Pons (tissue), 1 donor: ENCODE results near the gene STOML1.
"Not testable (repeated sequence)": the region's sequence is repeated elsewhere in the genome, so short reads cannot be mapped to it uniquely, and the experiment has no call there.

Experiments used
- DNase-seq: peaks from one replicate; pipeline ENCODE4 v3.0.0-alpha.2; 2016; ENCODE audit warnings: low spot score

The STOML1 gene

DNA sequence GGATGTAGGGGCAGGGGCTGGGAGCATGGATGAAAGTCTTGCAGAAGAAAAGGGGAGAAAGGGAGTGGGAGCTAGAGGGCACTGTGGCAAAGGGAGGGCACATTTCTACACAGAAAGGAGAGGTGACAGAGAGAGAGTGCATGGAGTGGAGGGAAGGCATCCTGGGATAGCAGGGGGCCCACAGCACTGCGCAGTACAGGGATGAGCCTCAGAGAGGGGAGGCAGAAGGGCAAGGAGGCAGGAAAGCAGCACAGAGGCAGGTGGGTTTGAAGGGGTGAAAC lies 5.4 kb downstream of the STOML1 start:
- DNase-seq = no peak

GRCh38 chr15:73986055-73986775 lies 5.9 kb downstream of the STOML1 start:
- no peak for DNase-seq

GRCh38 chr15:73985101-73985873 lies 6.8 kb downstream of the STOML1 start:
- no peak for DNase-seq

DNA sequence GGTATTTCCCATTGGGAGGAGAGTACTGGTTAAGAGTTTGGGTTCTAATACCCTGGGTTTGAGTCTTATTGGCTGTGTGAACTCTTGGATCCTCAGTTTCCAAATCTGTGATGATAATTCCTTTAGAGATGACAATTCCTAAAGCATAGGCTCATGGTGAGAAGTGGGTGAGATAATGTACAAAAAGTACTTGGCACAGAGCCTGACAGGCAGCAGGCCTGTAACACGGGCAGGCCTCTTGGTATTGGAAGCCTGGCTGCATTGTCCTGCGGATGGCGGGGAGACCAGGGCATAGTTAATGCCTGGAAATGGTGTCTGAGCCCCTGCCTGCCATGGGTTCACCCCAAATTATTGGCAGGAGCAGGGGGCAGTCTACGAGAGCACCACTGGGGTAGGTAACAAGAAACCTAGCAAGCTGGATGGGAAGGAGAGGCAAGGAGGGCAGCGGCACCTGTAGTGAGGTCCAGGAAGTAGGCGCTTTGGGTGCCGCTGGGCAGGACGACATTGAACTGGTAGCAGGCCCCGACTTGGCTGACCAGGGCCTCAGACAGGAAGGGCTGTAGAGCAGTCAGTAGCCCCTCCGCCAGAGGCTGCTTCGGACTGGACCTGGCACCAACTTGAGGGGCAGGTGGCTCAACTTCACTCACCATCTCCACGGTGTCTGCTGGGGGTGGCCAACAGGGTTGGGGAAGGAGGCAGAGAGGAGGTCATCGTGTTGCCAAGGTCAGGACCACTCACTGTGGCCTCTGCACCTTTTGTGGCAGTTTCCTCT lies 7.7 kb downstream of the STOML1 start:
- no peak for DNase-seq

- no peak for DNase-seq
Observed at GRCh38 chr15:73983773-73984172, 8.3 kb downstream of the STOML1 start.

DNA sequence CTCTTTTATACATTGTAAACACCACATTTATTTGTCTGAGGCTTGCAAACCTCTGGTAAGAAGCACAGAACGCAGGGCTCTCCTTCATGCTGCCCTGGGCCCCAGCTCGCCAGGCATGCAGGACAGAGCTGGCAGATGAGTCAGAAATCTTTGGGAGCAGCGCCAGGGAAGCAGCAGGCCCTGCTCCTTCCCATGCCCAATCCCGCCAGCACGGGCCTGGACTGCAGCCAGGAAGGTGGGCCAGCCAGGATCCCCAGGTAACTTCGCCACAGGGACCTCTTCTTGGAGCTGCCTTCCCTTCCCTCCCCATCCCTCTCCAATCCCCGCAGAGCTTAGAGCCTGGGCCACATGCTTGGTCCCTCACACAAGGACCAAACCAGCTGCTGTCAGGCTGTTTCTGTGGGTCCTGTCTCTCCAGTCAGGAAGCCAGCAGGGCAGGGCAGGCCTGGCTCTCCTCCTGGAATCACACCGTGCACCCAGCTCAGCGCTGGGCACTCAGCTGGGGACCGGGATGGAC lies 8.8 kb downstream of the STOML1 start:
- no peak for DNase-seq

- peak; percentile 49 for DNase-seq
Observed at GRCh38 chr15:73982222-73982962, 9.7 kb downstream of the STOML1 start.

DNA sequence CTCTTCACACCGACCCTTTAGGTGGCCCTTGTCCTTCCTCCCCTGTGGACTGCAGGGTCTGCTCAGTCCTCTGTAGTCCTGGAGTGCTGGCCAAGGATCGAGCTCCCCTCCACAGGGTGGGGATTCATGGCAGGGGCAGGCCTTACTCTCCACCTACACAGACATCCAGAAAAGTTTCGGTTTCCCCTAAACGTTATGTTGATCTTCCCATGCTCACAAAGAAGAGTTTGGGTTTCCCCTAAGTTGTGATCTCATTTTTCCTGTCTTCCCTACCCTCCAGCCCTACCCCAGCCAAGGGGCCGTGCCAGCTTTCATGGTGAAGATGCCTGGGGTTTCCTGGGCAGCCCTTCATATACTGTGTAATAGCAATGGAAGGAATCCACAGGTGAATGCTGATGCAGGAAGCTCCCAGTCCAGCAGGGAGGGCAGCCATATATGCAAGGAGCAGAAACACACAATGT lies 10.3 kb downstream of the STOML1 start:
- no peak for DNase-seq

DNA sequence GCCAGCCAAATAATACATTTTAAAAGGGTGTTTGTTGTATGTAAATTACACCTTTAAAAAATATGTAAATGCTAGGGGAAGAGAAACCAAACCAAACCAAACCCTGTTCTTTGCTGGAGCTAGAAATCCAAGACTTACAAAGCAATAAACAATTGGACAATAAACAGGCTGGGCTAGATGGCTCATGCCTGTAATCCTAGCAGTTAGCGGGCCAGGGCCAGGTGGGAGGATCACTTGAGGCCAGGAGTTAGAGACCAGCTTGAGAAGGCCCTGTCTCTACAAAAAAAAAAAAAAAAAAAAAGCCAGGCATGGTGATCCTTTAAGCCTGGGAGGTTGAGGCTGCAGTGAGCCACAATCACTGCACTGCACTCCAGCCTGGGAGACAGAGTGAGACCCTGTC lies 12.5 kb downstream of the STOML1 start:
- DNase-seq = no peak

DNA sequence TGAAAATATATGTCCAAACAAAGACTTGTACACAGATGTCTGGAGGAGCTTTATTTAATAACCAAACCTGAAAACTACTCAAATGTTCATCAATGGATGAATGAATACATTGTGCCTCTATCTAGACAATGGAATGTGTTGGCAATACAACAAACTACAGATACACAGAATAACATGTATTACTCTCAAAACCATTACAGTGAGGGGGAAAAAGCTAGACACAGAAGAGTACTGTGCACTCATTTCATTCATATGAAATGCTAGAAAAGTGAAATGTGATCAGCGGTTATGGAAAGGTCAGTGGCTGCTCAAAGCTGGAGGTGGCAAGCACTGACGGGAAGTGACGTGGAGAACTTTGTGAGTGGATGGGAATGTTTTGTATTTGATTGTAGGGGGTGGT lies 13.2 kb downstream of the STOML1 start:
- no peak for DNase-seq

DNA sequence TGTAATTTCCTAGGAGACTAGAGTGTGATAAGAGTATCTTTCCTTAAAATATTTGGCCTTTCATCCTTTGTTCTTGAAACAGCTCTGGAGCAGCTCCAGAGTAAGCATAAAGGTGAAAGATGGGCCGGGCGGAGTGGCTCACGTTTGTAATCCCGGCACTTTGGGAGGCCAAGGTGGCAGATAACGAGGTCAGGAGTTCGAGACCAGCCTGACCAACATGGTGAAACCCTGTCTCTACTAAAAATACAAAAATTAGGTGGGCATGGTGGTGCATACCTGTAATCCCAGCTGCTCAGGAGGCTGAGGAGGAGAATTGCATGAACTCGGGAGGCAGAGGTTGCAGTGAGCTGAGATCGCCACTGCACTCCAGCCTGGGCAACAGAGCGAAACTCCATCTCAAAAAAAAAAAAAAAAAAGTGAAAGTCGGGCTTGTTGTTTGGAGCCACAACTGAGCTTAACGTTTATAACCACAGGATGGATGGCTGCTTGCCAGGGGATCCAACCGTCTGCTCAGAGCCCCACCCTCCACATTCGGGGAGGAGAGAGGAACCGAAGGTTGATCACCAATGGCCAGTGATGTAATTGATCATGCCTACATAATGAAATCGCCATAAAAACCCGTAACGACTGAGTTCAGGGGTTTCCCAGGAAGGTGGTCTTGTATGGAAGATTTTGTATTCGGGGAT lies 16.5 kb downstream of the STOML1 start:
- DNase-seq = not testable (repeated sequence)

DNA sequence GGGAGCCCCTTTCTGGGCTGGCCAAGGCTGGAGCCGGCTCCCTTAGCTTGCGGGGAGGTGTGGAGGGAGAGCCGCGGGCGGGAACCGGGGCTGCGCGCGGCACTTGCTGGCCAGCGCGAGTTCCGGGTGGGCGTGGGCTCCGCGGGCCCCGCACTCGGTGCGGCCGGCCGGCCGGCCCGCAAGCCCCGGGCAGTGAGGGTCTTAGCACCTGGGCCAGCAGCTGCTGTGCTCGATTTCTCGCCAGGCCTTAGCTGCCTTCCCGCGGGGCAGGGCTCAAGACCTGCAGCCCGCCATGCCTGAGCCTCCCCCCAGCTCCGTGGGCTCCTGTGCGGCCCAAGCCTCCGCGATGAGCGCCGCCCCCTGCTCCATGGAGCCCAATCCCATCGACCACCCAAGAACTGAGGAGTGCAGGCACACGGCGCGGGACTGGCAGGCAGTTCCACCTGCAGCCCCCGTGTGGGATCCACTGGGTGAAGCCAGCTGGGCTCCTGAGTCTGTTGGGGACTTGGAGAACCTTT lies 18.4 kb downstream of the STOML1 start:
- DNase-seq = not testable (repeated sequence)

DNA sequence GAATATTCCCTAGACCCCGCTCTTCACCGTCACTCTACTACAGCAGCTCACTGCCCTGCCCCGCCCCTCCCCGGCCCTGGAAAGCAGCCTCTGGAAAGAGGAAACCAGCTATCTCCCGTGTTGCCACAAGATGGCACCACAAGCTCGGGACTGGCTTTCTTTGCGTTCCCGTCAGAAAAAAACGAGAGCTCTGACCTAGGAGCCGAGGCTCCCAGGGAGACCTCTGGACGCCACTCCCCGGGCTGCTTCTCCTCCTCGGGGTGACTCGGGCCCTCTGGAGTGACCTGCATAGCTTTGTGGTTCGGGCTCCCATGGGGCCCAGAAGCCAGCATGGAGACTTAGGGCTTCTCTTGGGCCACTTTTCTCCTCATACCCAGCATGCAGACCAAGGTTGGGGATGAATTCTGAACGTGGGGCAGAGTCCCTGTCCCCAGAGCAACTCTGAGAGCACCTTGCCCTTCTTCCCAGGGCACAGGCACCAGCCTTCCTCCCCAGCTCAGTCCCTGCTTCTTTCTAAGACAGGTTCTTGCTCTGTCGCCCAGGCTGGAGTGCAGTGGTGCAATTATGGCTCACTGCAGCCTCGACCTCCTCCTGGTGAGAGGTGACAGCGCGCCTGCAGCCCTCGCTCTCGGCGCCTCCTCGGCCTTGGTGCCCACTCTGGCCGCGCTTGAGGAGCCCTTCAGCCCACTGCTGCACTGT lies 19.0 kb downstream of the STOML1 start:
- DNase-seq = peak; percentile 79

GRCh38 chr15:73969151-73969759 lies 22.8 kb downstream of the STOML1 start:
- DNase-seq = no peak

- no peak for DNase-seq
Observed at GRCh38 chr15:73968461-73968860, 23.6 kb downstream of the STOML1 start.

DNA sequence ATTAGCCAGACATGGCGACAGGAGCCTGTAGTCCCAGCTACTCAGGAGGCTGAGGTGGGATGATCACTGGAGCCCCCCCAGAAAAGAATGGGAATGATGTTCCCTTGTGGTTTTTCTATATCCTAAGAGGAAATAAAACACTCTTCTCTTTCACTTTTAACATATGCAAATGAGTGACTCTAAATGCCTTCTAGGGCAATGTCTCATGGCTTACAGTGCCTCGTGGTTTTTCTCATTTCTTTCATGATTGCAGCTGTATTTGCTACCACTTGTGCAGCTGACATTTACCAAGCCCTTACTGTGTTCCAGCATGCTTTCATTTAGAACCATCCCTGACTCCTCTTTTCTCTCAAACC lies 26.4 kb downstream of the STOML1 start:
- no peak for DNase-seq

DNA sequence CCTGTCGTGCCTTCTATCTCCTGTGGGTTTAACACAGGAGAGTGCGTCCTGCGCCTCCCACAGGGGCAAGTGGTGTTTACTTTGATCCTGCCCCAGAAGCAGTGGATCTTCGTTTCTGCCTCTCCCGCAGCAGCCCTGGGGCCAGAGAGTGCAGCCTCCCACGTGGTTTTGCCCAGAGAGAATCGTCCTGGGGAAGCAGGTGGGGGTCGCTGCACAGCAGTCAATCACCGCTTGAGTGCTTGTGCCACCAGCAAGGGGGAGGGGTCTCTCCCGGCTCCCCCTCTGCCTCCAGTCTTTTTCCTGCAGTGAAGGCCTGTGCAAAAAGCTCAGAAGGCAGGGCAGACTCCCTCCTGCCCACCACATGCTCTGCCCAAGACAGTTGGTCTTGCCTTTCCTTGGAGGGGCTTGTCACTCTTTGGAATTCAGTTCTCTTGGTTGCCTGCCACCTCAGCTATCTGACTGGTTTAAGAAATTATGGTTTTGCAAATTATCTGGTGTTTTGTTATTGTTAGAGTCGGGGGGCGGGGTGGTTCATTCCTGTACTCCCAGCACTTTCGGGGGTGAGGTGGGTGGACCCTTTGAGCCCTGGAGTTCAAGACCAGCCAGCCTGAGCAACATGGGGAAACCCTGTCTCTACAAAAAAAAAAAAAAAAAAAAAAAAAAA lies 26.9 kb downstream of the STOML1 start:
- DNase-seq = no peak

- peak; percentile 53 for DNase-seq
Observed at GRCh38 chr15:73964736-73965093, 27.4 kb downstream of the STOML1 start.

- DNase-seq = no peak
Observed at GRCh38 chr15:73962433-73962832, 29.7 kb downstream of the STOML1 start.
